BJ (cell line): ENCODE data around the gene STK39. TPM values are rescaled to one million over a fixed set of nuclear protein-coding genes. Genes with fewer than 3 reads are reported as not detected.

Experiments used
- CTCF ChIA-PET: fragments of 350-600 bp; formaldehyde crosslinking; extraction: SDS; loops from one replicate; lab custom pipeline; 2021; ENCODE audit warnings: antibody characterized with exemption, inconsistent platforms; lab: Yijun Ruan, JAX
- POLR2A ChIA-PET: fragments of 300-600 bp; sonication (Branson Sonifier 250); formaldehyde crosslinking; extraction: SDS; loops from one replicate; lab custom pipeline; 2021; ENCODE audit warnings: antibody characterized with exemption; lab: Charles Lee
- DNase-seq: peaks from one replicate; pipeline ENCODE4 v3.0.0-alpha.2; 2011; ENCODE audit warnings: low read depth
- H3K27me3 ChIP-seq: 2 replicates; pipeline ENCODE4 v1.6.0; 2011; ENCODE audit warnings: low read length; ENCODE audit not compliant: control insufficient read depth, insufficient read depth
- H3K36me3 ChIP-seq: 2 replicates; pipeline ENCODE4 v1.5.1; 2011; ENCODE audit warnings: low read length; ENCODE audit not compliant: control insufficient read depth, insufficient read depth
- H3K4me3 ChIP-seq: 2 replicates; pipeline ENCODE4 v1.5.1; 2011; ENCODE audit warnings: low read depth, mild to moderate bottlenecking, control low read depth, low read length
- polyA plus RNA-seq: library from polyadenylated mRNA; depleted of rRNA; stranded (reverse); fragments of >200 nt; gene quantifications from 2 replicates; pipeline ENCODE4 v1.2.3, GENCODE V29; 2011
- TF ChIP-seq, protein P1 (sequence below): IDR thresholded peaks from 2 replicates; pipeline ENCODE4 v1.5.1; 2011; ENCODE audit warnings: low read depth, mild to moderate bottlenecking, control low read depth, inconsistent platforms, low read length, moderate library complexity; ENCODE audit not compliant: insufficient read depth

Gene STK39
- polyA plus RNA-seq, 1 experiment, result 7.6 TPM

DNA sequence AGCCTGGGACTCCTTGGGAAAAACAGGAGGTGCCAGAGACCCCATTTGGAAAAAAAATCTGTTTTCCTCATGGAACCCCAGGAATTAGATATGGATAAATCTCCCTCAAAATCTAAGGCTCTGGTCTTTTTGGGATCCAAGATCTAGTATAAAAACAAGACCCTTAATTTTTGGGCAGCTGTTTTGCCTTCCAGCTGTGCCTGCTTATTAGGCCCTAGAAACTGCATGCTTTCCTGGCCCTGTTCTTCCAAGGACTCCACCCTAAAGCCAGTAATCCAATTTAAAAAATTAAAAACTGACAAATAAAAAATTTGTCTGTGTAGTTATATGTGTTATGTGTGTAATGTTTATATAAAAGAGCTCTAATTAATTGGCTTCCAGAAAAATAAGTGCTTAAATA, 274.6 kb downstream of the STK39 start:
- ChIA-PET CTCF (interaction anchor here (0.6 to 1.7 kb wide), 3 partner anchors 13 to 675 kb away, joined by 3 to 5 read pairs (median 3); no protein-coding TSS in a partner anchor), POLR2A (no interaction called here)
- Histone ChIP-seq H3K27me3 (no peaks in the 10 kb centered on the region), H3K4me3 (no peak overlapping the region), H3K36me3 (peaks cover 2% of the 10 kb centered on the region; the same call in 1 of the 2 replicates)
- TF ChIP-seq, protein P1, sequence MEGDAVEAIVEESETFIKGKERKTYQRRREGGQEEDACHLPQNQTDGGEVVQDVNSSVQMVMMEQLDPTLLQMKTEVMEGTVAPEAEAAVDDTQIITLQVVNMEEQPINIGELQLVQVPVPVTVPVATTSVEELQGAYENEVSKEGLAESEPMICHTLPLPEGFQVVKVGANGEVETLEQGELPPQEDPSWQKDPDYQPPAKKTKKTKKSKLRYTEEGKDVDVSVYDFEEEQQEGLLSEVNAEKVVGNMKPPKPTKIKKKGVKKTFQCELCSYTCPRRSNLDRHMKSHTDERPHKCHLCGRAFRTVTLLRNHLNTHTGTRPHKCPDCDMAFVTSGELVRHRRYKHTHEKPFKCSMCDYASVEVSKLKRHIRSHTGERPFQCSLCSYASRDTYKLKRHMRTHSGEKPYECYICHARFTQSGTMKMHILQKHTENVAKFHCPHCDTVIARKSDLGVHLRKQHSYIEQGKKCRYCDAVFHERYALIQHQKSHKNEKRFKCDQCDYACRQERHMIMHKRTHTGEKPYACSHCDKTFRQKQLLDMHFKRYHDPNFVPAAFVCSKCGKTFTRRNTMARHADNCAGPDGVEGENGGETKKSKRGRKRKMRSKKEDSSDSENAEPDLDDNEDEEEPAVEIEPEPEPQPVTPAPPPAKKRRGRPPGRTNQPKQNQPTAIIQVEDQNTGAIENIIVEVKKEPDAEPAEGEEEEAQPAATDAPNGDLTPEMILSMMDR, result no peak
- no peak for DNase-seq

DNA sequence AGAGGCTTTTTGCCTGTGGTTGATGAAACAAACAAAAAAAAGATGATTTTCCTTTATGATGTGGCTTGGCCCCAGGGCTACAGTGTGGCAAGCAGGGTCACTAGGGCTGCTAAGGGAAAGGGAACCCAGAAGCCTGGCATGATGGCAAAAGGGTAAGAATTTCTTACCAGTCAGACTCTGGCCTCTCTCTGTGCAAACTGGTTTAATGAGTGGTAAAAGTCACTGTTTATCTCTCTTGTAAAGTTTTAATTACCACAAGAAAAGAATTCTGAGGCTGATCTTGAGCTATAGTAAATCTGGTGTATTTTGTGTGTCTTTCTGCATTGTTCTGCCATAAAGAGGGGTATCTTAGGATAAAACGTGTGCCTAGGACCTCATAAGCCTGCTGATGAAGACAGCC, 275.4 kb downstream of the STK39 start:
- ChIA-PET POLR2A (no interaction called here), CTCF (interaction anchor here (0.6 to 1.7 kb wide), 2 partner anchors 147 to 676 kb away, joined by 3 to 5 read pairs; no protein-coding TSS in a partner anchor)
- Histone ChIP-seq H3K36me3 (peaks cover 2% of the 10 kb centered on the region; the same call in 1 of the 2 replicates), H3K27me3 (no peaks in the 10 kb centered on the region), H3K4me3 (no peak overlapping the region)
- DNase-seq, result no peak
- TF ChIP-seq, protein P1, result no peak

DNA sequence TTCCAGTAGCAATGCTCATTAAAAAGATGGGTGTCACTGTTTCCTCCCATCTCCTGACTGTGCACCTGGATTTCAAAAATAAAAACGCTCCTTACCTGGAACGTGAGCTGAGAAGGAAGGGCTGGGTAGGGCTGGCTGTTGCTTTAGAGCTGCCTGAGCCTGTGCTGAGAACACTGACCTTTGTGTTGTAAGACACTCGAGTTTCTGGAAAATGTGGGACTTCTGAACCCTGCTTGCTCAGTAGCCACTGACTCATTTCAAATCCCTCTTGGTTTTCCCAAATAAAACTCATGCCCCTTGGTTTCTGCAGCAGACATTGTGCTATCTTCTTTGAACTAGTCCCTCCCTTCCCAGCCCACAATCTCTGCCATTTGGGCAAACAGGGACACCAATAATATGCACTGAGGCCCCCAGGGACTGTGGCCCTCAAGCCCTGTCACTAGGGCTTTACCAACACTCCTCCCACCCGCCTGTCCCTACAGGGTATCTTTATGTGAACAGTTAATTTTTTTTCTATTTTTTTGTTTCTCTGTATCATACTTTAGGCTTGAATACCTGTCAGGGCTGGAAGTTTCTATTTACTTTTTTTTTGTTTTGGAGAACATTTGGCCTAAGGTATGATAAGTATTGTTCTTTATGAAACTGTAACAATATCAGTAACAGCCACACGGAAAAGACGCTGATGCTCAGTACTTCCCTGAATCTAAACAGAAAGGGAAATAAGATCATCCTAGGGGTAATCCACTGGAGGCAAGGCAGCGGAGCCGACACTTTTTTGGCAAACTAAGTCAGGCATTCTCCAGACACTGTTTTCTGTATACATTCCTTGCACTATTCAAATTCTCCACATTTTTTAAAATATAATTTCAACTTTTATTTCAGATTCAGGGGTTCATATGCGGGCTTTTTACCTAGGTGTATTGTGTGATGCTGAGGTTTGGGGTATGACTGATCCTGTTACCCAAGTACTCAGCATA, 280.2 kb downstream of the STK39 start:
- no peaks in the 10 kb centered on the region; the same call in 1 of the 2 replicates for H3K36me3 ChIP-seq
- CTCF ChIA-PET, result interaction anchor here (0.6 to 11.1 kb wide), 3 partner anchors 123 to 152 kb away, joined by 3 to 101 read pairs (median 10); no protein-coding TSS in a partner anchor
- TF ChIP-seq, protein P1, result no peak
- H3K4me3 ChIP-seq, result no peak overlapping the region
- no peaks in the 10 kb centered on the region for H3K27me3 ChIP-seq
- DNase-seq, result no peak
- POLR2A ChIA-PET, result no interaction called here

DNA sequence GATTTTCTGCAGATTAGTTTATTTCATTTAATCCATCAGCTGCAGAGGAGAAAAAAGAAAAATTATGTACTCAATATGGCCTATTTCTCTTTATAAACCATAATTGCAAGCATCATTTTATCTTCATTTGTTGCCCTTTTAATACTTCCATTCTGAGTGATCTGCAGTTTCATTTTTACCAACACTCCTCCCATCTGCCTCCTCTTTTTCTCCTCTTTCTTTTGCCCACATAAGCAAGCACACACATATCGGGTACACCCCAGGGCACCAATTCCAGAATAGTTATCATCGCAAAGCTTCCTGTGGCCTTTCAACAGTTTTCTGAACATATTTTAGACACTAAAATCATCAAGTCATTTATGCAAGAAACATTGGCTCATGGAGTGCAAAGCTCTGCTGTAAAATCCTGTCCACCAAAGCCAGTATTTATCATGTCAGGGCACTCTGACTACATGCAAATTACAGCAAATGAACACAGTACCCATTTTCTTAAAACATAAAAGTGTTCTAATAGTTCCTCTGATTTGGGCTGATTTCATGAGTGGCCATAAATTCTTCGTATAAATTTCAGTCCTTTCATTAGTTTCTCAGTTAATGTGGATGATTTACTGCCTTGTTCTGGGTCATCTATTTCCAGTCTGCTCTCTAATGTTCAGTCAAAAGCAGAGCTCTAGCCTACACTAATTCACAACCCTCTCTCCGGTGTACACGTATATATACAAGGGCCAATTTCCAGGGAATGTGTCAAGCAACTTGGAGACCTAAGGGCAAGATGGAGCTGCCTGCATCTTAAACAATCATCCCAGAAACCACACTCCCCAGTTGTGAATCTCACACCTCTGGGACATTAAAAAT, 281.3 kb downstream of the STK39 start:
- TF ChIP-seq, protein P1, result no peak
- Histone ChIP-seq H3K36me3 (no peaks in the 10 kb centered on the region), H3K4me3 (no peak overlapping the region), H3K27me3 (no peaks in the 10 kb centered on the region)
- no peak for DNase-seq
- ChIA-PET CTCF (interaction anchor here (1.8 to 11.1 kb wide), 2 partner anchors 20 to 152 kb away, joined by 6 to 101 read pairs; no protein-coding TSS in a partner anchor), POLR2A (interaction anchor here (0.5 kb wide), 1 partner anchor 103 kb away, joined by 3 read pairs; no protein-coding TSS in a partner anchor)
